H1 (cell line): ENCODE measurements around the gene KCNJ2. TPM values are rescaled to one million over a fixed set of nuclear protein-coding genes. Genes with fewer than 3 reads are reported as not detected.

Experiments
- CBX5 ChIP-seq: fragments of 300-800, 300-1000 bp; sonication (generic); IDR thresholded peaks from 2 replicates; pipeline ENCODE4 v1.7.1; 2016; ENCODE audit warnings: antibody characterized with exemption, low read length, low read depth
- CHD2 ChIP-seq: IDR thresholded peaks from 2 replicates; pipeline ENCODE4 v1.6.1; 2012; ENCODE audit warnings: low read length, improper control_type of control experiment
- CHD7 ChIP-seq: fragments of 300-600 bp; sonication (generic); IDR thresholded peaks from 2 replicates; pipeline ENCODE4 v1.7.1; 2012; ENCODE audit warnings: low read length, moderate library complexity, mild to moderate bottlenecking, inconsistent platforms; ENCODE audit not compliant: insufficient replicate concordance
- JUN ChIP-seq: IDR thresholded peaks from 2 replicates; pipeline ENCODE4 v1.6.1; 2011; ENCODE audit warnings: low read depth, mild to moderate bottlenecking, improper control_type of control experiment, low read length
- polyA plus RNA-seq, 7 experiments: library from polyadenylated mRNA; depleted of rRNA in 3 of 7; stranded (reverse) in 5 of 7; unstranded in 2 of 7; fragments of >200 nt in 5 of 7; fragments of 200-250 nt in 2 of 7; gene quantifications; 1 replicate in 5 of 7; 2 replicates in 1 of 7; 4 replicates in 1 of 7; pipeline versions ENCODE4 v1.2.1 to v1.2.3, GENCODE V29; 2011 to 2013; ENCODE audit warnings: missing spikeins in 2 of 7, mixed read lengths in 2 of 7
- total RNA-seq: library from RNA; stranded (reverse); fragmentation: NEBNext Ultra II Directional; extraction: Animal tissue kit (Norgen Biotek cat#: 25700); gene quantifications from 2 replicates; pipeline ENCODE4 v1.2.1, GENCODE V29; 2021

The KCNJ2 gene
- total and polyA plus RNA-seq, 2 of the 8 experiments (the other 6 are each of a cell fraction or from before 2014, with no cell fraction given): 0.23 to 0.76 TPM

- TF ChIP-seq CHD7: no peak
- TF ChIP-seq CHD2: no peak
- no peak for TF ChIP-seq CBX5
- no peak for TF ChIP-seq JUN
Measured at GRCh38 chr17:70121126-70121525, 48.2 kb upstream of the KCNJ2 start (continued).
